ENCODE results near the gene CTNNA3. TPM values are rescaled to one million over a fixed set of nuclear protein-coding genes. Genes with fewer than 3 reads are reported as not detected.

The CTNNA3 gene
- total RNA-seq, 1 experiment from 2014 or later, result 0.32 TPM

DNA sequence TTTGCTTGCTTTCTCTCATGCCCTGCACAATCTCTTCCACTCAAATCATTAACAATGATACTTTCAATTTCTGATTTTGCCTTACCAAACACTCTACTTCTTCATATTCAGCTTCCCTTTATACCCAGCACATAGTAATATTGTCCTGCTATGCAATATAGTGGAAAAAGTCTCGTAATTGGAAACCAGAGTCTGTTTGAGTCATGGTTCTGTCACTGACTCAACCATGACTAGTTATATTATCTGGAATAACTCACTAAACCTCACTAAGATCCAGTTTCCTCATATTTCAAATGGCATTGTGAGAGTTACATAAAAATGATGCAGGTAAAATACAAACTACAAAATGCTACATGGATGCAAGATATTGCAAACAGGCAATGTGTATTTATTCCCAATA lies 868.6 kb downstream of the CTNNA3 start (continued):
- no peak for TF ChIP-seq POLR2AphosphoS5 (IDR thresholded peaks at IDR 0.05; ENCODE audit: low read depth, low read length)

DNA sequence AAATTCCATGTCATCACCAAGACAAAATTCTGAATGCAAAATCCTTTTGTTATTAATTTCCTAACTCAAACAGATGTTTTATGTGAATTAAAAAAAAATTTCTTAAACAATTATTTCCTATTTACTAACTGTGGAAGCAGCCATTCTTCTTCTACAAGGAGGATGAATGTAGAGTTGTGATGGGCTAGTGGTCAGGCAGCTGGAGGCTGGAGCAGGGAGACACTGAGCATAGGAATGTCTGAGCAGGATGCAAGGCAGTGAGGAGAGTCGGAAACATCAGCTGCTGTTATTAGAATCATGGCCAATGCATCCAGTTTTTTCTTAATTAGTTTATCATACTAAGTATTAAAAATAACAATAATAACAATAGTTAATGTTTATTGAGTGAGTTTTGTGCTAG lies 872.7 kb downstream of the CTNNA3 start:
- Histone ChIP-seq H3K36me3 (ENCODE audit: control insufficient read depth in 1 of 2, insufficient read depth in 2 of 2, low read length in 2 of 2) (no peaks in the 10 kb centered on the region), H3K4me3 (replicated peaks in 1 of 2; ENCODE audit: low read depth in 1 of 2, low read length in 2 of 2) (no peak overlapping the region), H3K9ac (ENCODE audit: low read length) (no peak overlapping the region), H3K9me3 (ENCODE audit: control insufficient read depth in 1 of 2, insufficient read depth in 1 of 2, low read depth in 1 of 2, low read length in 2 of 2) (no peaks in the 10 kb centered on the region), H3K27me3 (ENCODE audit: insufficient read depth, low read length) (no peaks in the 10 kb centered on the region), H3K79me2 (ENCODE audit: insufficient read depth, low read length) (no peaks in the 10 kb centered on the region), H3K4me2 (ENCODE audit: low read length) (no peak overlapping the region), H3K27ac (ENCODE audit: low read depth, low read length) (no peak overlapping the region), H3K4me1 (ENCODE audit: control insufficient read depth in 1 of 2, insufficient read depth in 2 of 2, low read length in 2 of 2) (peaks cover 0 to 15% of the 10 kb centered on the region in 2 experiments; a peak in 2 of 4 replicates), H3K9me2 (ENCODE audit: insufficient read depth) (no peaks in the 10 kb centered on the region; the same call in 1 of the 2 replicates), H2AFZ (ENCODE audit: low read depth, low read length, poor library complexity, severe bottlenecking) (no peak overlapping the region), H4K20me1 (ENCODE audit: insufficient read depth) (no peaks in the 10 kb centered on the region)
- TF ChIP-seq YY1 (IDR thresholded peaks at IDR 0.05; ENCODE audit: extremely low read depth, insufficient replicate concordance, low read depth, low read length) (no peak), CBX3 (IDR thresholded peaks at IDR 0.05; ENCODE audit: low read depth) (no peak), TCF7L2 (IDR thresholded peaks at IDR 0.05; ENCODE audit: borderline replicate concordance, extremely low read depth, insufficient read depth, insufficient read length) (no peak), EZH2phosphoT487 (IDR thresholded peaks at IDR 0.05; ENCODE audit: borderline replicate concordance) (no peak), EZH2 (IDR thresholded peaks at IDR 0.05) (no peak), CEBPB (IDR thresholded peaks at IDR 0.05; ENCODE audit: low read depth) (no peak)
- TF ChIP-seq, protein P1, sequence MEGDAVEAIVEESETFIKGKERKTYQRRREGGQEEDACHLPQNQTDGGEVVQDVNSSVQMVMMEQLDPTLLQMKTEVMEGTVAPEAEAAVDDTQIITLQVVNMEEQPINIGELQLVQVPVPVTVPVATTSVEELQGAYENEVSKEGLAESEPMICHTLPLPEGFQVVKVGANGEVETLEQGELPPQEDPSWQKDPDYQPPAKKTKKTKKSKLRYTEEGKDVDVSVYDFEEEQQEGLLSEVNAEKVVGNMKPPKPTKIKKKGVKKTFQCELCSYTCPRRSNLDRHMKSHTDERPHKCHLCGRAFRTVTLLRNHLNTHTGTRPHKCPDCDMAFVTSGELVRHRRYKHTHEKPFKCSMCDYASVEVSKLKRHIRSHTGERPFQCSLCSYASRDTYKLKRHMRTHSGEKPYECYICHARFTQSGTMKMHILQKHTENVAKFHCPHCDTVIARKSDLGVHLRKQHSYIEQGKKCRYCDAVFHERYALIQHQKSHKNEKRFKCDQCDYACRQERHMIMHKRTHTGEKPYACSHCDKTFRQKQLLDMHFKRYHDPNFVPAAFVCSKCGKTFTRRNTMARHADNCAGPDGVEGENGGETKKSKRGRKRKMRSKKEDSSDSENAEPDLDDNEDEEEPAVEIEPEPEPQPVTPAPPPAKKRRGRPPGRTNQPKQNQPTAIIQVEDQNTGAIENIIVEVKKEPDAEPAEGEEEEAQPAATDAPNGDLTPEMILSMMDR (IDR thresholded peaks at IDR 0.05 in 2 of 3, conservative IDR thresholded peaks at IDR 0.05 in 1 of 3; ENCODE audit: borderline replicate concordance in 1 of 3, insufficient read depth in 1 of 3, low read depth in 2 of 3, low read length in 2 of 3), result no peak
- ChIA-PET POLR2A (no interaction called here), CTCF (no interaction called here), RAD21 (ENCODE audit: low non-redundant PET in 1 of 2, low total read pairs in 2 of 2, uncharacterized antibody in 2 of 2, unreplicated experiment in 2 of 2) (no interaction called here)
- ATAC-seq (no peak), DNase-seq (ENCODE audit: low read depth, low spot score) (no peak)
- BruUV-seq (replicated peaks), result no TSS peak
- intact Hi-C loops (cut with micrococcal nuclease), result no loop called here
